ENCODE results near the gene HCAR2.
"Not testable (repeated sequence)": the region's sequence is repeated elsewhere in the genome, so short reads cannot be mapped to it uniquely, and the experiment has no call there.

The HCAR2 gene

DNA sequence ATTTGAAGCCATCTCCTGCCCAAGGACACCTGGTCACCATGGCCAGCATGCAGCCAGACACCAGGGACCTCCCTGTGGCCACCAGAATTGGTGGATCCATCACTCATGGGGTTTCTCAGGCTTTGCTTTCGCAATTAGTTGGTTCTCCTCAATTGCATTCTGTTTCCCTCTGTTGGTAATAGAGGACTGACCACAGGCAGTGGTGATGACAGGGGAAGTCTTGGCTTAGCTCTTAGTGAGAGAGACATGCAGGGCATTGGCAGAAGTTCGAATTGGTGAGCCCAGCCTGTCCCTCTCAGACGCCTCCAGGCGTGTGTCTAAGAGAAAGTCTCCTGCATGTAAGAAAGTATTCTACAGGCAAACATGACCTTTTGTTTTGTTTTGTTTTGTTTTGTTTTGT lies 21.3 kb downstream of the HCAR2 start:
- TF ChIP-seq, protein P1, sequence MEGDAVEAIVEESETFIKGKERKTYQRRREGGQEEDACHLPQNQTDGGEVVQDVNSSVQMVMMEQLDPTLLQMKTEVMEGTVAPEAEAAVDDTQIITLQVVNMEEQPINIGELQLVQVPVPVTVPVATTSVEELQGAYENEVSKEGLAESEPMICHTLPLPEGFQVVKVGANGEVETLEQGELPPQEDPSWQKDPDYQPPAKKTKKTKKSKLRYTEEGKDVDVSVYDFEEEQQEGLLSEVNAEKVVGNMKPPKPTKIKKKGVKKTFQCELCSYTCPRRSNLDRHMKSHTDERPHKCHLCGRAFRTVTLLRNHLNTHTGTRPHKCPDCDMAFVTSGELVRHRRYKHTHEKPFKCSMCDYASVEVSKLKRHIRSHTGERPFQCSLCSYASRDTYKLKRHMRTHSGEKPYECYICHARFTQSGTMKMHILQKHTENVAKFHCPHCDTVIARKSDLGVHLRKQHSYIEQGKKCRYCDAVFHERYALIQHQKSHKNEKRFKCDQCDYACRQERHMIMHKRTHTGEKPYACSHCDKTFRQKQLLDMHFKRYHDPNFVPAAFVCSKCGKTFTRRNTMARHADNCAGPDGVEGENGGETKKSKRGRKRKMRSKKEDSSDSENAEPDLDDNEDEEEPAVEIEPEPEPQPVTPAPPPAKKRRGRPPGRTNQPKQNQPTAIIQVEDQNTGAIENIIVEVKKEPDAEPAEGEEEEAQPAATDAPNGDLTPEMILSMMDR (IDR thresholded peaks at IDR 0.05; ENCODE audit: control insufficient read depth, extremely low read depth, insufficient read depth), result no peak
- no peak overlapping the region for H3K4me3 ChIP-seq (ENCODE audit: low read depth, low read length)
- DNase-seq (ENCODE audit: low read depth), result no peak

GRCh38 chr12:122680989-122681388 lies 22.2 kb downstream of the HCAR2 start:
- not testable (repeated sequence) for DNase-seq (ENCODE audit: low read depth); H3K4me3 ChIP-seq (ENCODE audit: low read depth, low read length)

- H3K4me3 ChIP-seq (ENCODE audit: low read depth, low read length); DNase-seq (ENCODE audit: low read depth): not testable (repeated sequence)
These were observed 26.4 kb downstream of the HCAR2 start for GRCh38 chr12:122676781-122677180.

DNA sequence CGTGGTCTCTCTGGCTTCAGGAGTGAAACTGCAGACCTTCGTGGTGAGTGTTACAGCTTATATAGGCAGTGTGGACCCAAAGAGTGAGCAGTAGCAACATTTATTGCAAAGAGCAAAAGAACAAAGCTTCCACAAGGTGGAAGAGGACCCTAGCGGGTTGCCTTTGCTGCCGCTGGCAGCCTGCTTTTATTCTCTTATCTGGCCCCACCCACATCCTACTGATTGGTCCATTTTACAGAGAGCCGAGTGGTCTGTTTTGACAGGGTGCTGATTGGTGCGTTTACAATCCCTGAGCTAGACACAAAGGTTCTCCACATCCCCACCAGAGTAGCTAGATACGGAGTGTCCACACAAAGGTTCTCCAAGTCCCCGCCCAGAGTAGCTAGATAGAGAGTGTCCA lies 27.1 kb downstream of the HCAR2 start:
- DNase-seq (ENCODE audit: low read depth); H3K4me3 ChIP-seq (ENCODE audit: low read depth, low read length): not testable (repeated sequence)

DNA sequence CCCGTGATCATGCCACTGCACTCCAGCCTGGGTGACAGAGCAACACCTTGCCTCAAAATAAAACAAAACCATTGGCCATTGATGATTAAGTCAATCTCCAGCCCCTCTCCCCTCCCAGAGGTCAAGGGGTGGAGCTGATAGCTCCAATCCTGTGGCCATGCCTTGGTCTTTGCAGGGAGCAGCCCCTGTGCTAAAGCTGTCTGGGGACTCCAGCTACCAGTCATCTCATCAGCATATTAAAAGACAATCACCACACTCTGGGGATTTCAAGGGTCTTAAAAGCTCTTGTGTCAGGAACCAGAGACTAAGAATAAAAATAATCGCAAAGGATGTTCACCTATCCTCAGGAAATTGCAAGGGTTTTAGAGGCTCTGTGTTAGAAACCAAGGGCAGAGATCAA lies 30.6 kb downstream of the HCAR2 start:
- no peak for DNase-seq (ENCODE audit: low read depth)
- TF ChIP-seq, protein P1 (IDR thresholded peaks at IDR 0.05; ENCODE audit: control insufficient read depth, extremely low read depth, insufficient read depth), result no peak
- no peak overlapping the region for H3K4me3 ChIP-seq (ENCODE audit: low read depth, low read length)

- TF ChIP-seq, protein P1 (IDR thresholded peaks at IDR 0.05; ENCODE audit: control insufficient read depth, extremely low read depth, insufficient read depth), result no peak
- no peak for DNase-seq (ENCODE audit: low read depth)
- no peak overlapping the region for H3K4me3 ChIP-seq (ENCODE audit: low read depth, low read length)
These were observed 33.6 kb downstream of the HCAR2 start for GRCh38 chr12:122669397-122670070.

- TF ChIP-seq, protein P1 (IDR thresholded peaks at IDR 0.05; ENCODE audit: control insufficient read depth, extremely low read depth, insufficient read depth), result no peak
- H3K4me3 ChIP-seq (ENCODE audit: low read depth, low read length), result no peak overlapping the region
- DNase-seq (ENCODE audit: low read depth), result no peak
These were observed 34.9 kb downstream of the HCAR2 start for GRCh38 chr12:122668268-122668667.

GRCh38 chr12:122665759-122666158 lies 37.4 kb downstream of the HCAR2 start:
- H3K4me3 ChIP-seq (ENCODE audit: low read depth, low read length), result no peak overlapping the region
- TF ChIP-seq, protein P1 (IDR thresholded peaks at IDR 0.05; ENCODE audit: control insufficient read depth, extremely low read depth, insufficient read depth), result no peak
- no peak for DNase-seq (ENCODE audit: low read depth)

Measured in LNCaP clone FGC (cell line).